HG03060 (cell line): Measurements from ENCODE around the gene RAB23.

Experiments
- ATAC-seq: cut with Tn5 transposase; IDR thresholded peaks from one replicate; pipeline ENCODE4 v1.9.1; 2021; ENCODE audit warnings: low read depth, moderate number of reproducible peaks; ENCODE audit not compliant: unreplicated experiment

The RAB23 gene

DNA sequence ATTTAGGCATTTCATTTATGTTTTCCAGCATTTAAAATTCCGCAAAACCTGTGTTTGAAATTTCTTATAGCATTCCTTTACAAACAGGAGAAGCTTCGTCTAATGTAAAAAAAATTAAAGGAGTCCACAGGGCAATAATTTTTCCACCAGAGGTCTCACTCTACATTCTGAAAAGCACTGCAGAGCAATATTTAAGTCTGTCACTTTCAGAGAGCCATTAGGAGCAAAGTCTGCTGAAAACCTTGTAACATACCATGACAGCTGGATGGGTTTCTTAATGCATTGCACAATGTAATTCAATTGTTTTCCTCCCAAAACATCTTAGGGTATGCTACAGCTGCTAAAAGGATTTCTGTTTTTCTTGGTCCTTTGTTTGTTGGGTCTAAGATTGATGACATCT, 32.0 kb downstream of the RAB23 start:
- no peak for ATAC-seq

DNA sequence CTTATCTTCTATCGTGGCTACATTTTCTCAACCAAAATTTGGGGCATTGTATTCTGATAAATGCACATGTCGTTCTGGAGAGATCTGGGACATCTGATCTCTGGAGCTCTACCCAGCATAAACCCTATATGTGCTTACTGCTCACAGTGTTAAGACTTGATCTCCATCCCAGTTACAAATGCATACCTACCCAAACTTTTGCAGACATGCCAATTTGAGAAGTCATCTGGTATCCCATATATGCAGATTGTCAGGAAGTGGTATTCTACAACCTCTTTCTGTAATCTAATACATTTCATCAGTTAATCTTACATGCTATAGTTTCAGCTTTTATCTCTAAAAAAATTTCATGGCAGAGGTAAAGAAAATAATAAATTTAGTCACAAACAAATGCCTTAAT, 38.8 kb downstream of the RAB23 start:
- ATAC-seq: no peak

DNA sequence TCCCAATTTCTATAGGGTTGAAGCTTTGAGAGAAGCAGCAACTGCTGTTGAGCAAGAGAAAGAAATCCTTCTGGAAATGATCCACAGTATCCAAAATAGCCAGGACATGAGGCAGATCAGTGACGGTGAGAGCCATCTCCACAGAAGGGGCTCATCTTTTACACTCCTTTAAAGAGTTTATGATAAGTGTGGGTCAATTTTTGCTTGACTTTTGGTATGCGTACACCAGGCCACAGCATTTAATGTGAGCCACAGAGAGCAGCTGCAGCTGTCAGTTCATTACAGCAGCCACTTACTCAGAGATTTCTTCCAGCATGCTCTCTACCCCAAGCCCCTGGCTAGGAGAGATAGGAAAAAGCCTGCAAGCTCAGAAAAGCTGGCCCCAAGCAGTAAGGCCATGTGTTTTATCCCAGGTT, 40.1 kb downstream of the RAB23 start:
- no peak for ATAC-seq

DNA sequence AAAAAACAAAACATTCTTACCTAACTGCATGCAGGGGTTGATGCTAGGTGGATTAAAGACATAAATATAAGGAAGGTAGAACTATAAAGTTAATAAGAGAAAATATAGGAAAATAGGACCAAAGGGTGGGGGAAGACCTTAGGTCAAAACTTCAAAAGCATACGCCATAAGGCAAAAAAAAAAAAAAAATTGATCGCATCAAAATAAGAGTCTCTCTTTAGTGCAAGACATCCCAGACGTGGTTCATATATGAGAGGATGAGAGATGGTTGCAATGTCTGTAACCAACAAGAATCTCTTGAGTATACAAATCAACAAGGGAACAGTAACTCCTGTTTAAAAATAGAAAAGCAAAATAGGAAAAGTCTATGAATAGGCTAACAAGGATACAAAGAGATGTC, 41.5 kb downstream of the RAB23 start:
- no peak for ATAC-seq

GRCh38 chr6:57177545-57178265, 44.4 kb downstream of the RAB23 start:
- no peak for ATAC-seq

- ATAC-seq: no peak
Observed at GRCh38 chr6:57174511-57174907, 47.6 kb downstream of the RAB23 start.

DNA sequence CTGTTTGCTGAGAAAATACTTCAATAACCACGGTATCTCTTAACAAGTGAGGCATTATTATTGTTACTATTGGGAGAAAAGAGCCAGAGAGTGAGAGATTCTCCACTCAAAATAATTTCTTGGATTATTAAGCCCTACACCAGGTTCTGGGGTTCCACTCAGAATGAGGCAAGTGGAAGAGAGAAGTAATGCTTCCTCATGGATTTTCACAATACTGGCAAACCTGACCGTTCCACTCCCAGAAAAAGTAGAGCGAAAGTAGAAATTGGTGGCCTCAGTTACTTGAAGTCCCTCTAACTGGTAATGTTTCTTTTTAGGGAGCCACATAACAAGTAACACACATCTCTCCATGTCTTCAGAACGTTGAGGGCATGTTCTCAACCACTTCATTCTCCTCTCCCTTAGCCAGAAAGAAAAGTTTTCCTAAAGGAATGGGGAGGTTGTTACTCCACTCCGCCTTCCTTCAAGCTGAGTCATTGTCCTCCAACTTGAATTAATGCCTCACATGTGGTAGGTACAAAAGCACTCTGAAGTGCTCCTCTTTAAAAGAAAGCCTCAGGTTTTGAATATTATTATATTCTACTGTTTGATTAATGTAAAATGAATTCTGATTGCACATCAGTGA, 48.1 kb downstream of the RAB23 start:
- no peak for ATAC-seq

DNA sequence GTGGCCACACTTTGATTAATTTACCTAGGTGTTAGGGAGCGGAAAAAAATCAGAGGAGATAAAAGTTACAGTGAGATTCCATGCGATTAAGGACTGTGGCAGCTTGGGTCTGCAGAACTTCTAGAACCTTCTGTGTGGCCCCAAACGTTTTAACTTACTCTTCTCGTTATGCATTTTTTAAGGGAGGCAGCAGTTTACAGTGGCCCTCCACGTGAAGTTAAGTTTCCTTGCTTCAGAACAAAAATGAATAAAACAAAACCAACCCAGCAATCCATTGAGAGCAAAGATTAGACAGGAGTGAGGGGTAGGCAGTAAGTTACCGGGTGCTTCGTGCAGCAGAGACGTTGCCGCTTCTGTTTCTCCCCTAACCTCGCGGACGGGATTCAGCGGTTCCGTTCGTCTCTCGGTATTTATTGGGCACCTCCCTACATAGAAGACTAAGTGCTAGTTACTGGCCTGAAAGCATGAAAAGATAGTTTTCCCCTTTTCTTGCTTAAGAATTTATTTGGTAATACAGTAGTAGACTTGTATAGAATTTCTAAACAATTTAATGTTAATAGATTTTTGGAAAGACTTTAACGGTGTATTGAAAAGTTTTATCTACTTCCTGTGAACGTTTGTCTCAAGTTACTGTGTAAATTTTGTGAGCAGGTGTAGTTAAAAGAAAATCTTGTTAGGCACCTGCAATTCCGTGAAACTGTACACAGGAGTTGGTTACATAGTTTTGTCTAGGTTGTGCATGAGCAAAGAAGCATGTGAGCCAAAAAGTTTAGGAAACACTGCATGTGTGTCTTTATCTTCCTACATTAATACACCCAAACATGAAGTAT, 48.8 kb downstream of the RAB23 start:
- no peak for ATAC-seq

DNA sequence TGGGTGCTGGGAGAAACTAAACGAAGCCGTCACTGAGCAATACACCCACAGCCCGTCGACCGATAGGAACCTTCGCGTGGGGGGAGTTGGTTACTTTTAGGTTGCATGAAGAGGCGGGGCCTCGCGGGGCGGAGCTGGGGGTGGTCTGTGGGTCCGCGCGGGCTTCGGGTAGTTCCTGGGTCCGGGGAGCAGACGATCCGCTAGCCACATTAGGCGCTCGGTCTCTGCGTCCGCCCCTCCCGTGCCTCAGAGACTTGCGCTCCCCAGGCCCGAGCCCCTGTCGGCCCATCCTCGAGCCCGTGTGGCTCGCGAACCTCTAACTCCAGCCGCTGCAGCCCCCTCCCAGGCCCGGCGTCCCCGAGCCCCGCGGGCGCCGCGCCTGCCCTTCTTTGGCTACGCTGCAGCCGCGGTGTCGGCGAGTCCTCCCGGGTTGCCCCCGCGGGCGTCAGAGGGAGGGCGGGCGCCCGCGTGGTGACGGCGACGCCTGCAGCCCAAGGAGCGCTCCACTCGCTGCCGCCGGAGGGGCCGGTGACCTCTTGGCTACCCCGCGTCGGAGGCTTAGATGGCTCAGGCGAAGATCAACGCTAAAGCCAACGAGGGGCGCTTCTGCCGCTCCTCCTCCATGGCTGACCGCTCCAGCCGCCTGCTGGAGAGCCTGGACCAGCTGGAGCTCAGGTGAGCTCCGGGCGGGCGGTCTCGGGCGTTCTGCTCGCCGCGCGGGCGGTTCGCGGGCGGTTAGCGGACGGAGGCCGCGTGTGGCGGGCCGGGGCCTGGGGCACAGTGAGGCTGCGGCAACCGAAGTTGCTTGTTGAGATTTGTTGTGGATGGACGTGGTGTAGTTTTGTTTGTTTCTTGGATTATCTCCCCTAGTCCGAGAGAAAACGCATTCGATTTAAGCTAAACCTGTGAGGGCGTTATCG, 49.7 kb downstream of the RAB23 start, which contains the start of gene BAG2:
Gene BAG2 (plus strand): TSS at position 191 of the 920 bp plus-strand sequence. CDS start 372 bp downstream, at position 563.
- ATAC-seq: peak; percentile 72

GRCh38 chr6:57165080-57165479, 57.0 kb downstream of the RAB23 start:
- no peak for ATAC-seq

GRCh38 chr6:57163956-57164355, 58.2 kb downstream of the RAB23 start:
- ATAC-seq: no peak

DNA sequence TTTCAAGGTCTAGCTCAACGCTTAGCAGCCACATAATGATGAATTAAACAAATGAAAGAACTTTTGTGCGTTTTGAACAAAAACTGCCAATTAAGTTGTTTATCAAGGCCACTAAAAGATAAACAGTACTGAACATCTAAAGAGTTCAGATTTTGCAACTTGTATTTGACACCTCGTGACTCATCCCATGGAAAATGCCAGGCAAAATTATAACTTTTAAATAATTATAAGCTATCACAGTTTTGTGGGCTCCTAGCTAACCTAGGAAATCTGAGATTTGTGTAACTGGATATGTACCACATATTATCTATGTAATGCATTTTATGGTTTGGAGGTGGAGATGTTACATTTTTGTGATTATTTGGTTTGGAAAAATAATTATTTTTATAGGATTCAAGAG, 59.6 kb downstream of the RAB23 start:
- ATAC-seq: no peak

DNA sequence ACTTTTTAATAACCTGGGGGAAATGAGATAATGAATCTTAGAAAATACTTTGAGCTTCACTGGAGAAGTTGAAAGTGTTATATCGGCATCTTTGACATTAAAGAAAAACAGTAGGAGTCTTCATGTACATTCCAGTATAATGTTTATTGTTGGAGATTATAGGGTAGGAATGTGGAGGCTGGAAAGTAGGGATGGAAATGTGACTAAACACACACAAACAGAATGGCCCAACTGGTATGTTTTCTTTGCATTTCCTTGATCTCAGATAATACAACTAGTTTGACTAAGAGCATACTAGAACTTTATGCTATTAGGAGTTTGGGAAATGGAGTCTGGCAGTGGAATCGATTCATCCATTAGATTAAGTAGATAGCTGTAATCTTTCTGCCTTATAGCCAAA, 60.1 kb downstream of the RAB23 start:
- ATAC-seq: no peak

GRCh38 chr6:57159127-57159526, 63.0 kb downstream of the RAB23 start:
- ATAC-seq: no peak

- ATAC-seq: no peak
Observed at GRCh38 chr6:57158658-57159057, 63.4 kb downstream of the RAB23 start.

- ATAC-seq: no peak
Observed at GRCh38 chr6:57147955-57148858, 73.9 kb downstream of the RAB23 start.

GRCh38 chr6:57147401-57147800, 74.7 kb downstream of the RAB23 start:
- ATAC-seq: no peak

DNA sequence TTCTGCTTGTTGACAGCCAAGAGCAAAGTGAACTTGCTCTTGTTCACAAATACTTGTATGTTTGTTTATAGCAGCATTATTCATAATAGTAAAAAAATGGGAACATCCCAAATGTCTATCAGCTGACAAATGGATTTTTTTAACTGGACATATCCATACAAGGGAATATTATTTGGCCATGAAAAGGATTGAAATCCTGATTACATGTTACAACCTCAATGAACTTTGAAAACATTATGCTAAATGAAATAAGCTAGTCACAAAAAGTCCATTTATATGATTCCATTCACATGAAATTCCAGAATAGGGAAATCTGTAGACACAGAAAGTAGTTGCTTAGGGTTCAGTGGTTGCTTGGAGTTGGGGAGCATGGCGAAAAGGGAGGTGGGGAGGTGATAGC, 78.4 kb downstream of the RAB23 start:
- no peak for ATAC-seq

DNA sequence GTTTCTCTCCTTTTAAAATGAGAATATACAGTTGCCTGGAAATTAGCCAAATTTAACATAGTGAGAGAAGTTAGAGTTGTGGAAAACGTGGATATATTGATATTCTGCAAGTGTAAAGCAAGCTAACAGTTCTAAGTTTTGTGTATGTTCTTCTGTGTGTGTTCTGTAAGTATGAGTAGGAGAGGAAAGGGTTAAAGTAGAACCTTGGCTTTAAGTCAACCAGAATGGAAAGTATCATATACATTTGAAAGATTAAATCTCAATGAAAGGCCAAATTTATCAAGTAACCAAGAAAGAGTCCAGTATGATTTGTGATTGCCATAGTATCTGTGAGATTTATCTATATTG, 80.0 kb downstream of the RAB23 start:
- no peak for ATAC-seq
